CD4-positive, alpha-beta T cell treated with Interleukin-15 for 4 hours (primary cell): ENCODE measurements around the gene TOX3.

ENCODE experiments used
- DNase-seq: peaks from one replicate; pipeline ENCODE4 v3.0.0-alpha.2; 2020; ENCODE audit warnings: low spot score

The TOX3 gene

DNA sequence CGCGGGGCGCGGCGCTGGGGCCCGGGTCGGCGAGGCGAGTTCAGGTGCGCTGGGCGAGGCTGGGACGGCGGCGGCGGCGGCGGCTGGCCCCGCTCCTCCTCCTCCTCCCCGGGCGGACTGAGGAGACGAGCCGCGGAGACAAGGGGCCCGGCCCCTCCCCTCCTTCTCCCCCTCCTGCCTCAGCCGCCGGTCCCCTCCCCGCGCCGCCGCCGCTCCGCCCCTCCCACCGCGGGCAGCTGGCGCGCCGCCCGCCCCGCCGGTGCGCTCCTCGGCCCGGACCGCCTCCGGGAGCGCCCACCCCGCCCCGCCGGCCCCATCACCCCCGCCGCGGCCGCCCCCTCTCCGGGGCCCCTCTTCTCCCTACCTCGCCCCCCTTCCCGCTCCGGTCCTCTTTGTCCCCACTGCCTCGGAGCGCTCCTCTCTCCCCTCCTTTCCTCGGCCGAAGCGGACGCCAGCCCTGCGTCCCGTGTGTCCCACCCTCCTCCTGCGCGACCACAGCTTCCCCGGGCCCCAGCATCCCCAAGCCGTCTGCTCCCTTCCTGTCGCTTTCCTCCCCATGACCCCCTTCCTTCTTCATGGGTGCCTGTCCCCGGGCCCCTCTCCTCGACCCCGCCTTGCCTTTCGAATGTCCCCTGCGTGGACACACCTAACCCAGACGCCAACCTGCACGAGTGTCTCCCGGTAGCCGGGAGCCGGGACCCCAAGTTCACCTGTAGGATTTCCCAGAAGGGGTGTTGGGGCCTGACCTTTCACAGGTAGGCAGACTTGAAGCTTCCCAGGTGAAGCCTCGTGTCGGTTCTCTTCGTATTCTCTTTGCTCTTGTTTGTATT, at the start of gene TOX3:
TOX3 (minus strand) TSS at position 140 of the 830 bp plus-strand sequence. CDS start 420 bp downstream, outside the sequence.
- DNase-seq: no peak

DNA sequence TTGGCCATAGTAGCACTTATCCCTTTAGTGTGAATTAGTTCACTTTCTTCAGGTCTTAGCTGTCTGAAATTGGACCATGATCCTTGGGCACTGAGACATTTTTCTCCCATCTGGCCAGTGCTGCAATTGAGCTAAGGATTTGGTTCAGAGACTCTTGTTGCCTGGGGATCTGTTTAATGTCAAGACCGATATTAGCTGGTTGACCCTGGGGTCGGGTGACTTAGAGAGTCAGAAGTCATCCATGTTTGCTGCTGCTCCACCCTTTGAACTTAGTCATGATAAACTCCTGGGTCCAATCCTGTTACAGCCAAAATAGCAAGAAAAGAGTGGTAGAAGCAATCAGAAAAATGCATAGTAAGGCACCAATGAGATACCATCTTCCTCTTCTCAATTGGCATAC, 45.8 kb upstream of the TOX3 start:
- no peak for DNase-seq

DNA sequence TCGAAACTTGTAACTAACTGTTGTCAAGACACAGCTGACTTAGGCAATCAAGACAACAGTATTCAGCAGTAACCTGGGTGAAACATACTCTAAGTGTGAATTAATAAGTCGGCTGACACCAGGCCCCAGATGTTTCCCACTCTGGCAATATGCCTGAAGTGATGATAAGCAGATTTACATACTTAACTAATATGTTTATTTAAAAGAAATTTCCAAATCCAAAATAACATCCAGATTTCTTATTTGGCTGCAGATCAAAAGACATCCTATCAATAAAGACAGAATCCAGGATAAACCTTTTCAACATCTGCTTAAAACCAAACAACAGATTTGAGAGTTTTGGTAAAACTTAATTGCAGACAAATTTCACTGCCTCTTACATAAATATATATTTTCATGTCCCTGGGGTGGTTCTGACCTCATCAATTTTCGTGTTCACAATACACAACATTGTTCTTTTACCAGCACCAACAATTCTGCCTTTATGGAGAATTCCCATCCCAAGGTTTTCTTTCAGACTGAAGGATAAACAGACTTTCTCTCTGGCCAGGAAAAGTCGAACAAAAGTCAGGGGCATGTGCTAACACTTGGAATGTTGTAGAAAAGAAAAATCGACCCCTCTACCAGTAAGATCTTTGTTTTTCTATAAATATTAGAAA, 45.1 kb upstream of the TOX3 start:
- DNase-seq: no peak

DNA sequence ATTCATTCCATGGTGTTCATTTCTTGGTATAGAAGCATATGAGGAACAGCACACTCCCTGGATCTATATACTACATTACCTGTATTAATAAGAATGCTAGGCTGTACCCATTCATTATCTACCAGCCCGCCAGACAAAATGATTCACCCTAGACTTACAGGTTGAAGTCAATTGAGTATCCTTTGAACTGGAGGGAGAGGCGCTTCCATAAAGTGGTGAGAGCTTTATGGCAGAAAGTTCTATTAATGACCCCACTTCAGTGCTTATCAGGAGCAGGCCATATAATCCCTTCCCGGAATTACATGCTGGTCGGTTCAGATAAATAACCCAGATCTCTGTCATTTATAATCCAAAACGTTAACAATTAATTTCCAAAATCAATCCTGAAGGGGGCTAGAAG, 44.5 kb upstream of the TOX3 start:
- no peak for DNase-seq

DNA sequence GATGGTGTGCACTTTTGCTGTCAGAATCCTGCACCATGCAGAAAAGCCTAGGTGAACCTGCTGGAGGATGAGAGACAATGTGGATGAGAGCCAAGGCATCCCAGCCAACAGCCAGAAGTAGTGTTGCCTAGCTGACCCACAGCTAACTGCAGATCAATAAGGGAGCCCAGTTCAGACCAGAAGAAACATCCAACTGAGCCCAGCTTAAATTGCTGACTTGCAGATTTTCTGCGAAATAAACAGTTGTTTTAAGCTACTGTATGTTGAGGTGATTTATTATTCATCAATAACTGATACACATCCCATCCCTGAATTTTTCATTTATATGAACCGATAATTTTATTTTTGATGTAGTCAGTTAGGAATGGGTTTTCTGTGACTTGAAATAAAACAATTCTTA, 39.2 kb upstream of the TOX3 start:
- no peak for DNase-seq

DNA sequence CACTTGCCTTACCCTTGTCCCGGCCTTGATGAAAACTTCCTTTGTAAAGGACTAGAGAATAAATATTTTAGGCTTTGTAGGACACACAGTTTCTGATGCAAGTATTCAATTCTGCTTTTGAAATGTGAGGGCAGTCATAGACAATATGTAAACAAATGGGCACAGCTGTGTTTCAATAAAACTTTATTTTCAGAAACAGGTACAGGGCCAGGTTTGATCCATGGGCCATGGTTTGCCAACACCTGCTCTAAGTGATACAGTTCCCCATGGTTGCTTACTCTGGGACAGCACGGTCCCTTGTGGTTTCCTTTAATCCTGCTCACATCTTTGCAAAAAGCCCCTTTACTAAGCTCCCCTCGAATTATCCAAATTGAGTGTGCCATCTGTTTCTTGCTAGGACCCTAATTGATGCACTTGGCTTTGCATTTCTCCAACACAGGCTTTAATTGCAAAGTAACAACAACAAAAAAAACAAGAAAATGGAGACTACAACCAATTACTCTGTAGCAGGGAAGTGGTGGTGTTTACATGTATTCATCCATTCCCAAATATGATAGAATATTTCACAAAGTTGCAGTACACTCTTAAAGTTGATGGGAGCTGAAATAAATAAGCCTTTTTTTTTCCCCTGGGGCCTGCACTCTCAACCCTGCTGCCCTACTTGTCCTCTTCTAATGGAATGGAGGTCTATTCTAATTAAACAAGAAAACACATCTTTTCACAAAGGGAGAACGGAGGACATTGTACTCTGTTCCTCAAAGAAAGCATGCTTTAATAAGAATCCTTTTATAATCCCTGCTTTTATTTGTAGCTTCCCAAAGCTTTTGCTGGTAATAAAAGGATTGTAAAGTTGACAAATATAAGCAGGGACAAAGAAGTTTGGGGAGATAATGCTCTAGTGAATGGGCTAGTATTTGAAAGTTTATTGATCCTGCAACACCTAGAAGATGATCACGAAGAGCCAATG, 37.7 kb upstream of the TOX3 start:
- no peak for DNase-seq

DNA sequence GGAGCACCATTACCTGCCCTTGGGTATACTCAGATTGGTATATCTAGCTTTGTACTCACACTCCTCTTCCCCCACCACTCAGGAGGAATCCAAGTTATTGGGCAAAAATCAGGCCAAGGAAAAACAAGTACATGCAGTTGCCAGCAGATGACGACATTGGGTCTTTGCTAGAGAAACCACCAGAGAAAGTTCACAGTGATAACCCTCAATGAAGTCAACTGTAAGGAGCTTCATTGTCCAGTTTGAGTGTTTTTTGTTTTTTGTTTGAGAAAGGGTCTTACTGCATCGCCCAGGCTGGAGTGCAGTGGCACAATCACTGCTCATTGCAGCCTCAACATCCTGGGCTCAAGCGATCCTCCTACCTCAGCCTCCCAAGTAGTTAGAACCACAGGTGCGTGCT, 34.6 kb upstream of the TOX3 start:
- no peak for DNase-seq

DNA sequence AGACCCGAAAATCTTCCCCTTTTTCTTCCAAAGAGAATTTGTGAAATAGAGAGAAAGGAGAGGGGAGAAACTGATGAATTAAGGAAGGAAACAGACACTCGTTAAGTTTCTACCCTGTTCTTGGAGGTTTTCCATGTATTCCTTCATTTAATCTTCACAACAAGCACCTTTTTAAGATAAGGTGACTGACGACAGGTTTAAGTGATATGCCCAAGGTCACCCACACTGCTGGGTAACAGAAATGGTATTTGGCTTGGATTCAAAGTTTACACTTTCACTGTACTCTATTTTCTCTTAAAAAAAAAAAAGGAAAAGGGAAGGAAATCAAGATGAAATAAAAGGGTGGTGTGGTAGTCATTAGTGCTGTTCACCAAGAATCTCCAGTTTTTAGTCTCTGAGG, 33.5 kb upstream of the TOX3 start:
- no peak for DNase-seq

DNA sequence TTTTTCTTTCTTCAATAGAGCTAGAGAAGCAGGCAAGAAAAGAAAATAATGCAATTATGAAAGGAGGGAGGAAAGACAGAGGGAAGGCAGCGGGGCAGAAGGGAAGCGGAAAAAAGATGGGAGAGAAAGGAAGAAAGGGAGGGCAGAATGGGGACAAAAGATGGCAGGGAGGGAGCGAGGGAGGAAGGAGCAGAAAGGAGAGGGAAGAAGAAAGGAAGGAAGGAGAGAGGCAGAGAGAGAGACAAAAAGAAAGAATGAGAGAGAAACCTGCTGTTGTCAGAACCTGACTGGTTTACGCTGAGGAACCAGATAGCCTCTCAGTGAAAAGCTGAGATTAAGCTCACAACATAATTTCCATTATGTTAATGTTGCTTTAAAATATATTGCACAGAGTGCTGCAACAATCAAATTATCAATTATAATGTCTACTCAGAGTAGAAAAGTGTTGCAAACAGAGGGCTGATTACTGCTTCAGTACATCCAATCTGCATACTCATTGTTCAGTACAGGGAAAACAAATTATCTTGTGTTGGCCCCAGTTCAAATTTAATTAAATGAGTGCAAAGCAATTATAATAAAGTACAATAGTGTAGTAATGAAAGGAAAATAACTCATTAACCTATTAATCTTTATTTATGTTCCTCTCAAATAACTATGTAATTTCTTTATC, 32.0 kb upstream of the TOX3 start:
- DNase-seq: no peak

DNA sequence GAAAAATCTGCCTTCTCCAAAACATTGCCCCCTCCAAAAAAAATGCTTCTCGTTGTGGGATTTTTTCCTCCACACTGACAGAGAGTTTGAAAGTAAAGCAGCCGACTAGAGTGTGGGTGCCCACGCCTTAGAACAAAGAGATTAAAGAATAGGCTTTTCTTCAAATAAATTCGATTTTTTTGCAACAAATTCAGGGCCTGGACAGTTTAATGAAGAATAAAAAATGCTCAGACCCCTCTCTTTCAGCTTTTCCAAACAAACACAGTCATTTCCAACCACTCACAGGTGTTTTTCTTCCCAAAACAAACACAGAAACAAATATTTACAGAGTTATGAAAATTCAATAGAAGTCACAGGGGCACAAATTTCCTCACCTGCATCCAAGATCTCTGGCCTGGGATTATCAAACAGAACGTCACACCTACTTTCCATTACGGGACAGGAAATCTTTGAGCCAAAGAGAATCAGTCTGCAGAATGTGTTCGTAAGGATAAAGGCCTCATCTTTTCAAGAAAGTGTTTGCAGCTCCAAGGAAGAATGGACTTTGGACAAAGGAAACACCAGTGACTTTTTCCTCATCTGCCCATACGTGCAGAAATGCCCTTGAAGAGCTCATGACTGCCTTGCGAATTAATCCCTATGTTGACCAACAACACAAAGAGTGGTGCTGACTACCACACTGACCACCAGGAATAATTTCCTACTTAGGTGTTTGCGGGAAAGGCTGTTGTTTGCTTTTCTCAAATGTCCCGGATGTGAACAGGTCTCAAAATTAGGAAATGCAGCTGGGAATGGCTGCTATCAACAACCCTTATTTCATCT, 31.3 kb upstream of the TOX3 start:
- no peak for DNase-seq

DNA sequence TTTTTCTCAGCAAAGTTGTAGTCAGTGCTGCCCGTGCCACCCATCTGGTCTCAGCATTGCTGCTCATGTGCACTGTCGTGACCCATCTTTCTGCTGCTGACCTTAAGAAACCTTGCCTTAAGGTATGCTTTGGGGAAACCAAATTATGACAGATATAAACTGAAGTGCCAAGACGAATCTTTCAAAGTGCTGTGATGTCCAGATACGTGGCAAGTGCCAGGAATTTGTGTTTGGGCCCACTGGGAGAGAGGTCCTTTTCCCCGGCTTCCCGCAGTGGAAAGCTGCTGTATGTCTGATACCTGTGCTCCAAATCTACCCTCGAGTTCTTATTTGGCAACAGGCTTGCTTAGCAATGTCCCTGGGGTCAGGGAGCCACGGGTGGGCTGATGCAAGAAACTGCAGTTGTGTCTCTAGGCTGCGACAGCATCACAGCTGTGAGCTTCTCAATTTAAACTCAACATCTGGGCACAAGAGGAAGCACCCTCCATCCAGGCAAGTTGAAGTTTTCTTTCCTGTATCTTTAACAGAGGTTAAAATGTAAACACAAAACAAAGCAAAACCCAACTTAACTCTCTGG, 30.3 kb upstream of the TOX3 start:
- no peak for DNase-seq

DNA sequence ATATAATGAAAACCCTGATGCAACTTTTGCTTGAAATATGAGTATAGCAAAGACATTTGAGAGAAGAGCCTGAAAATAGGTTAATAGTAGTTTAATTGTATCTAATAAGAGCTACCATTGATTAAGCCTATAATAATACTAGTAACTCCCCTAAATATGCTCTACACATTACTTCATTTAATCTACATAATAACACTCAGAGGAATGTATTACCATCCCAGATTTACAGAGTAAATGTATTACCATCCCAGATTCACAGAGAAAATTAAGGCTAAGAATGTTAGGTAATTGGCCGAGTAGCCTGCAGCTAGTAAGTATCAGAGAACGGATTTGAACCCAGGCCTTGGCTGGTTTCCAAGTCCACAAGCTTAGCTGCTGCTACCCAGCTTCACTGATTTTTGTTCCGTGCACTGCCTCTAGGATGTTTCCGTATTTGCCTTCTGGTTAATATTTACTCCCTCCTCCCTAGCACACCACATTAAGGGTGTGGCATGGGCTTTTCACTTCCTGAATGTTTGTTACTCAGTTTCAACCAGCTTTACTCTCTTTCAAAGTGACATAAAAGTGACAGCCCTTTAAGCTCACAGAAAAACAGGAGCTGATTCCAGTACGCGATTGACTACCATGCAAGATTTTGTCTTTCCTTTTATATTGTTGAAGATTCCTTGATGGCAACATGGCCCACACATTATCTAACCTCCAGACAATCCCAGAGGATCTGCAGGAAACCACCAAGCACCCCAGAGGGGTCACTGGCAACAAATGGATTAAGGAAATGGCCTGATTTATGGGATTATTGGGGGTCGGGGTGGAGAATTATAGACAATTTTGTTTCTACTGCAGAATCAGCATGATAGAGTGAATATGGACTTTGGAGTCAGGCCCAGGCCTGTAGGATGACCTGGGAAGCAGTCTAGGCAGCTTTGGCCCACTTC, 26.7 kb upstream of the TOX3 start:
- DNase-seq: no peak

DNA sequence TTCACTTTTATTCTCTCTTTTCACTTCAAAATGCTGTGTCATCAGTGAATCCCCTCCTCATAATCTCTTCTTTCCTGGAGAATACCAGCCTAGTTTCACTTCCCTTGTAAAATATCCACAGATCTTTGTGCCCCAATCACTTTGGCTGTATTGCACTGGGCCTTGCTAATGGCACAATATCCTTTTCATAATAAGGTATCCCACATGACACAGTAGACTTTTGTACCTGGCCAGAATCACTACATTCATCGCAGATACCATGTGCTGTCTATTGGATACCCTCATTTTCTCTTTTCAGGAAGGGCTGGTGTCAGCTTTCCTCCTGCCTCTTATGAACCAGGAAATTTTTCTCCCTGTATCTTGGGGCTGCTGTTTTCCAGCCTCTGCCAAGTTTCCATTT, 25.7 kb upstream of the TOX3 start:
- no peak for DNase-seq

DNA sequence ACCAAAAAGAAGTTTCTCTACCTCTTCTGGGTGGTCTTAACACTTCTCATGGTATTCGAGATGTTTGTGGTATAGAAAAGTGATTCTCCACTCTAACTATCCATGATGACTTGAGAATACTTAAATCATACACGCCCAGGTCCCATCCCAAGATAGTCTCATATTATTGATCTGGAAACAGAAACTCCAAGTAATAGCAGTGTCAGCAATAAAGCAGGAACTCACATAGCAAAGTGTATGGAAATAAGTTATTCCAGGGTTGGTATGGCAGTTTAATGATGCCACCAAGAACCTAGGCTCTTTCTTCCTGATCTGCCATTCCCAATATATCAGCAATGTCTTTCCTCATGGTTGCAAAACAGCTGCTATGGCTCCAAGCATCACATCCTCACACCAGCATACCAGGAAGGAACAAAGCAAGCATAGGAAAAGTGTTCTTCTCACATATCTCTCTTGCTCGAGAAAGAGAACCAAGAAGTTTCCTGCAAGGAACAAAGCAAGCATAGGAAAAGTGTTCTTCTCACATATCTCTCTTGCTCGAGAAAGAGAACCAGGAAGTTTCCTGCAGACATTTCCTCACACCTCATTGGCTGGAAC, 23.6 kb upstream of the TOX3 start:
- DNase-seq: no peak

DNA sequence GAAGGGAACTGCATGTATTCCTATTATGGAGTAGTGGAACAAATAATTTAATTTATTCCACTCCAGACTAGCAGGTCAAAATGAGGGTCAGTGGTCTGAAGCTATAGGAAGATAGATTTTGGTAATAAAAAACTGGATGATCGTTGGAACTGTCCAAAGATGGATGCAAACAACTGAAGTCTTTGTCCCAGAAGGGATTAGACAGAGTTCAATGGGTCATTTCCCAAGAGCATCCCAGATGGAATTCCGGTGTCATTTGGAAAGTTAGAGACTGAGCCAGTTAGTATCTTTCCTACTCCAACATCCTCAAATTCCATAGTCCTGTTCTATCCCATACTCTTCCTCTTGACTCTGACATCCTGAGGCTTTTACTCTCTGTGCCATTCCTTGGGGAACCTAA, 22.8 kb upstream of the TOX3 start:
- no peak for DNase-seq

DNA sequence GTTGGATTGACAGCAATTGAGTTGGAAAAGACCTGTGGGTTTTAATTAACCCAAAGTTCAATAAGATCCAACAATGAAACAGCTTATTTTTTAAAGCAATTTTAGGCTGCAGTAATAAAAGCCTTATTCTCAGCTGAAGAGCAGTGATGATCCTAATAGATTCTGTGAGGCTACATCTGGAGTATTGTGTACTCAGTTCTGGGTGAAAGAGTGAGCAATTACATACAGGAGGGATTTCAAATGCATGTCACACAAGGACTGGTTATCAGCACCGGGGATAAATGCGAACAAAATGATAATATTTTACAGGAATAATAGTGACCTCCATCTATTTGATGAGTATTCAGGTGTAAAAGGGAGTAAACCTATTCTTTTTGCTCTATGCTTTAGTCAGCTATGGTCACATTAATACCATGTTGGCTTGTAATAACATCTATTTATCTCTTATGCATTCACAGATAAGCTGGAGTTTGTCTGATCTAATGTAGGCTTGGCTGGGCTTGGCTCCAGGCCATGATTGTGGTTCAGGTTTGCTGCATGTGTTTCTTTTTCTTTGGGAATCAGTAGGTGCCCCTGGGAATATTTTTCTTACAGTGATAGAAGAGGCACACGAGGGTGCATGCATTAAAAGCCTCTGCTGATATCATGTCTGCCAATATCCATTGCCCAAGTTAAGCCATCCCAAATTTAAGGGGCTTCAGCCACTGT, 22.2 kb upstream of the TOX3 start:
- no peak for DNase-seq

DNA sequence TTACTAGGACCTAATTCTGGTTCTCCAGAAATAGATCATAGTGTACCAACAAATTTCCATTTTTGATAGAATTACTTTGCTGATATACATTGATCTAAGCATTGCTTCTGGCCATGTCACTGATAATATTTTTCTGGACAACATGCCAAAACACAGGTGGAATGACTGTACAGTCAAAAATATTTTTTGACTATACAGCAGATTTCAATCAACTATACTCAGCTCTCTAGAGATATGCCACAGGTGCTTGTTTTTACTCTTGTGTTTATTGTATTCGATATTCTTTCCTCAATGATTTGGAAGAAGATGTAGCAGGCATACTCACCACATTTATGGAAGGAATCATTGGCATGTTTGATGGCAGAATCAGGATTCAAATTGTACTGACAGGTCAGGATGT, 21.6 kb upstream of the TOX3 start:
- DNase-seq: no peak

DNA sequence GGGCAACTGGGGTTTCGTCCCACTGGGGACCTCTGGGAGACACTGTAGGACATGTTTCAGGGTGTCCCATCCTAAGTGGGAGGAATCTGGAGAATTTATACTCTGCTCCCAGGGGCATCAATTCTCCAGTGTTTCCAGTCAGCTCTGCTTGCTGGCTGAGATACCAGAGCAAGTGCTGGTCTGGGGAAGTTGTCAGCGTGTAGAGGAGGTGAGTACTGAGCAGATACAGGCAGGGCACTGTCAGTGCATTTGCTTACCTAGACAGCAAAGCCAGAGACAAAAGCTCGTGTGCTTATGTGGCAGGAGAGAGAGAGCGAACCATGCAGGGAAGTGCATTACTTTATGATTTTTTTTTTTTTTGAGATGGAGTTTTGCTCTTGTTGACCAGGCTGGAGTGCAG, 20.2 kb upstream of the TOX3 start:
- no peak for DNase-seq
